ENCODE data around the gene SYNGR3. TPM values are rescaled to one million over a fixed set of nuclear protein-coding genes. Genes with fewer than 3 reads are reported as not detected.

The SYNGR3 gene
- total and polyA plus RNA-seq, 8 donors, result 0.21 to 0.93 (median 0.33) TPM

GRCh38 chr16:2039274-2040031 lies 49.7 kb downstream of the SYNGR3 start:
- no peak for TF ChIP-seq CTCF (IDR thresholded peaks at IDR 0.05)
- no peak overlapping the region for H3K4me3 ChIP-seq
- H3K4me1 ChIP-seq, result peaks cover 76 to 95% of the 10 kb centered on the region in 2 donors
- no peaks in the 10 kb centered on the region for H3K27me3 ChIP-seq
- no peaks in the 10 kb centered on the region for H3K9me3 ChIP-seq
- H3K27ac ChIP-seq, result peak overlapping the region; percentile 81 to 85
- peak; percentile 62 to 99 (median 89) for DNase-seq
- intact Hi-C loops (cut with DNase I), result no loop called here
- peak; percentile 6 for ATAC-seq
- H3K36me3 ChIP-seq, result peaks cover 0 to 21% of the 10 kb centered on the region in 2 donors

DNA sequence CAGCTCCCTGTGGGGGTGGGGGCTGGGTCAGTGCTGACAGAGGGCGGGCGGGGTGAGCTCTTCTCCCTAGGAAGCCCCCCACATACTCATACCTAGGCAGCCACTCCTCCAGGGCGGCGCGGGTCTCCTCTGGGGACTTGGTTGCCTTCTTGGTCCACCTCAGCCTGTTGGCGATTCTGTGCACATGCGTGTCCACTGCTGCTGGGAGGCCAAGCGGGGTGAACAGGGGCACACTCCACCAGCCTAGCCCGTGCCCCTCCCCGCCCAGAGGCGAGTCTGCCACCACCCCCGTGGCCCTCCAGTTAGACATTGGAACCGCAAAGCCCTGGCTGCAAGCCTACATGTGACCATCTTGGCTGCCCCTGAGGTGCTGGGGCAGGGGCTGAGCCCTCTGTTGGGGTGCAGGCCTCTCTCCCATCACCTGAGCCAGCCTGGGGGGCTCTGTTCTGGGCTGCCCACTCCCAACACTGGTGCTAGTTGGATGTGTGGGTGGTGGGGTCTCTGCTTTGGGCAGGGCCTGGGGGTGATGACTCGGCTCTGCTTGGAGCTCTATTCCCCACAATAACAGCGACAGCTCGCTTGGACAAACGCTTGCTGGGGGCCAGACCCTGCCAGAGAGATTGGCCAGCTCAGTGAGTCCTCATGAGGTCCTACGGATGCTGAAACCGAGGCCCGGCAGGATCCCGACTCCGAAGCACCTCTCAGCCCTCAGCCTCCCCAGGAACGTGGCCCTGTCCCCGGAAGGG lies 50.4 kb downstream of the SYNGR3 start:
- ATAC-seq (no peak), DNase-seq (no peak)
- H3K27ac ChIP-seq, result peak overlapping the region; percentile 81 to 85
- H3K4me3 ChIP-seq, result no peak overlapping the region
- intact Hi-C loops (cut with DNase I), result no loop called here
- no peak for TF ChIP-seq CTCF (IDR thresholded peaks at IDR 0.05)
- H3K27me3 ChIP-seq, result no peaks in the 10 kb centered on the region
- H3K4me1 ChIP-seq, result peaks cover 72 to 96% of the 10 kb centered on the region in 2 donors
- no peaks in the 10 kb centered on the region for H3K9me3 ChIP-seq
- H3K36me3 ChIP-seq, result peaks cover 0 to 21% of the 10 kb centered on the region in 2 donors

DNA sequence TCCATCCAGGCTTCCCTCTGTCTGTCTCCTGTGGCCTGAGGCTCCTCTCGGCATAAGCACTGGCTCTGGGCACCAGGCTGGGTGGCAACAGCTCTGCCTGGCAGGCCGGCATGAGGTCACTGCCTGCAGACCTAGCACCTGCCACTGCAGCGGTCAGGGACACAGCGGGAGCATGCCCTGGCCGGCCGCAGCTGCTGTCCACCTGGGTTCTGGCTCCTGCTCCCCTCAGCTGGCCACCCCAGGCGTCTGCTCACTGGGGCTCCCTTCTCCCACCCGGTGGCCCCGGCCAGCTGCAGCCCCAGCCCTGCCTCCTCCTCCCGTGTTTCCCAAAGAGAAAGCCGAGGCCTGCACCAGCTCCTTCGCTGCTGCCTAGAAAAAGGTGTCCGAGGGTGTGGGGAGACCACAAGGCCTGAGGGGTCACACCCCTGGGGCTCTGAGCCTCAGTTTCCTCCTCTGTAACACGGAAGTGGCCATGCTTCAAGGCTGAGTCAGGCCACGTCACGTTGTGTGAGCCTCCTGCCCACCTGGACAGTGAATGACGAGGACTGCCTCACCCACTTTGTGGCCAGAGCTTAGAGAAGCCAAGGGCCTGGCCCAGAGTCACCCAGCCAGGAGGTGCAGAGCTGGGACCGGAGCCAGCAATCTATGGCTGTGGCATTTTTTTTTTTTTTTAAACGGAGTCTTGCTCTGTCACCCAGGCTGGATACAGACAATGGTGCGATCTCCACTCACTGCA lies 51.2 kb downstream of the SYNGR3 start:
- TF ChIP-seq CTCF (IDR thresholded peaks at IDR 0.05), result no peak
- peak overlapping the region; percentile 81 to 85 for H3K27ac ChIP-seq
- no peaks in the 10 kb centered on the region for H3K27me3 ChIP-seq
- ATAC-seq (peak; percentile 35), DNase-seq (peak in 2 of 4 donors; percentile 79 to 87)
- H3K36me3 ChIP-seq, result peaks cover 0 to 21% of the 10 kb centered on the region in 2 donors
- no peak overlapping the region for H3K4me3 ChIP-seq
- no peaks in the 10 kb centered on the region for H3K9me3 ChIP-seq
- peaks cover 64 to 95% of the 10 kb centered on the region in 2 donors for H3K4me1 ChIP-seq
- intact Hi-C loops (cut with DNase I), result no loop called here

- H3K27ac ChIP-seq, result peak overlapping the region; percentile 85 to 87
- no peak overlapping the region for H3K4me3 ChIP-seq
- H3K27me3 ChIP-seq, result no peaks in the 10 kb centered on the region
- no peak for TF ChIP-seq CTCF (IDR thresholded peaks at IDR 0.05)
- H3K4me1 ChIP-seq, result peaks cover 57 to 95% of the 10 kb centered on the region in 2 donors
- H3K9me3 ChIP-seq, result no peaks in the 10 kb centered on the region
- intact Hi-C loops (cut with DNase I), result no loop called here
- DNase-seq, result peak in 3 of 4 donors; percentile 75 to 91 (median 85)
- peak; percentile 71 for ATAC-seq
- peaks cover 0 to 13% of the 10 kb centered on the region in 2 donors for H3K36me3 ChIP-seq
Measured at GRCh38 chr16:2042171-2042985, 52.6 kb downstream of the SYNGR3 start.

Data from left lung (tissue), 10 donors.